ENCODE measurements around the gene MGLL. TPM values are rescaled to one million over a fixed set of nuclear protein-coding genes. Genes with fewer than 3 reads are reported as not detected.
A peak's percentile ranks its signal among the peaks of the same experiment; 100 is the strongest.

Gene MGLL
- polyA plus RNA-seq, 1 experiment = 108 TPM

DNA sequence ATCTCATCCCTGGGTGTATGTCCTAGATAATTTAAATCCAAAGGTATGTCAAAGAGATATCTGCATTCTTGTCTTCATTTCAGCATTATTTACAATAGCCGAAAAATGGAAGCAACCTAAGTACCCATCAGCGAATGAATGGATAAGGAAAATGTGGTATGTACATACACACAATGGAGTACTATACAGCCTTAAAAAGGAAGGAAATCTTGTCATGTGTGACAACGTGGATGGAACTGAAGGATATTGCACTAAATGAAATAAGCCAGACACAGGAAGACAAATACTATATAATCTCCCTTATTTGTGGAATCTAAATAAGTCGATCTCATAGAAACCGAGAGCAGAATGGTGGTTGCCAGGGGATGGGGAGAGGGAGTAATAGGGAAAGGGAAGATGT lies 16.8 kb upstream of the MGLL start:
- Histone ChIP-seq H3K4me3 (ENCODE audit: low read depth, low read length) (no peak overlapping the region), H3K36me3 (ENCODE audit: control insufficient read depth, insufficient read depth, low read length) (no peaks in the 10 kb centered on the region), H3K27me3 (ENCODE audit: control insufficient read depth, insufficient read depth, low read length) (no peaks in the 10 kb centered on the region; the same call in 1 of the 2 replicates)
- DNase-seq (ENCODE audit: low read depth) = no peak
- CTCF ChIA-PET = interaction anchor here (1.7 kb wide), 1 partner anchor 10 kb away, joined by 4 read pairs; no protein-coding TSS in a partner anchor
- TF ChIP-seq, protein P1, sequence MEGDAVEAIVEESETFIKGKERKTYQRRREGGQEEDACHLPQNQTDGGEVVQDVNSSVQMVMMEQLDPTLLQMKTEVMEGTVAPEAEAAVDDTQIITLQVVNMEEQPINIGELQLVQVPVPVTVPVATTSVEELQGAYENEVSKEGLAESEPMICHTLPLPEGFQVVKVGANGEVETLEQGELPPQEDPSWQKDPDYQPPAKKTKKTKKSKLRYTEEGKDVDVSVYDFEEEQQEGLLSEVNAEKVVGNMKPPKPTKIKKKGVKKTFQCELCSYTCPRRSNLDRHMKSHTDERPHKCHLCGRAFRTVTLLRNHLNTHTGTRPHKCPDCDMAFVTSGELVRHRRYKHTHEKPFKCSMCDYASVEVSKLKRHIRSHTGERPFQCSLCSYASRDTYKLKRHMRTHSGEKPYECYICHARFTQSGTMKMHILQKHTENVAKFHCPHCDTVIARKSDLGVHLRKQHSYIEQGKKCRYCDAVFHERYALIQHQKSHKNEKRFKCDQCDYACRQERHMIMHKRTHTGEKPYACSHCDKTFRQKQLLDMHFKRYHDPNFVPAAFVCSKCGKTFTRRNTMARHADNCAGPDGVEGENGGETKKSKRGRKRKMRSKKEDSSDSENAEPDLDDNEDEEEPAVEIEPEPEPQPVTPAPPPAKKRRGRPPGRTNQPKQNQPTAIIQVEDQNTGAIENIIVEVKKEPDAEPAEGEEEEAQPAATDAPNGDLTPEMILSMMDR (IDR thresholded peaks at IDR 0.05; ENCODE audit: insufficient read depth, low read depth, low read length) = no peak
- POLR2A ChIA-PET = no interaction called here

DNA sequence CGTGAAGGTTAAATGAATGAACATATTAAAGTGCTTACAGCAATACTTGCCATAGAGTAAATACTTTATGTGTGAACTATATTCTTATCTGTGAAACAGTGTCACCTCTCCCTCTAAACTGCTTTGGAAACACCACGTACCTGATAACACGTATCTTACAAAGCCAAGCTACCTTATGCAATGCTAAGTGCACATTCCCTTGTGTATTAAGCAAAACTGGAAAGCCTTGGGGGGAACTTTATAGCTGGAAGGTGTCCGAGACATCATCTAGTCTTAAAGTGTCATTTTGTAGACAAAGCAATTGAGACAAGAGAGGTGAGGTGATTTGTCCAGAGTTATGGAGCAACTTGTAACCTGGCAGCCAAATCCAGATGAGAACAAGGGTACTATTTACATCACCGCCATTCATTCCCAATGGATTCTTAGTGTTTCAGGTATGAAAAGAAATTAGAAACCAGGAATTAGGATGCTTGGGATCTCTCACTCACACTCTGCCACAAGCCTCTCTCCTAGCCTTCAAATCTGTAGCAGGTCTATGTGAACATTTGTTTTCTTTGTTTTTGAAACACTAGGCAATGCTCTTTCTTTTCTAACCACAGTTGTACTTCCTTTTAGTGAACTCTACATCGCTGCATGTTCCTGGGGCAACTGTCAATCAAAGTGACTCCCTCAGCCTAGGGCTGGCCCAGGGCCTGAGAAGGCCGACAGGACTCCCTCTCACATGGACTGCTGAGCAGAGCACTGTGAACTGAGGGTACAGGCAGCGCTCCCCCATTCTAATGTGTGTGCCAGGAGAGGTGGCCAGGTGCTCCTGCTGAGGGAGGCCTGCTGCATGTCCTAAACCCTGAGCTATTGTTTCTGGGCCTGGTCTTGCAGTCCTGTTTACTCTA lies 13.9 kb upstream of the MGLL start:
- no peaks in the 10 kb centered on the region for H3K36me3 ChIP-seq (ENCODE audit: control insufficient read depth, insufficient read depth, low read length)
- no peak overlapping the region for H3K4me3 ChIP-seq (ENCODE audit: low read depth, low read length)
- CTCF ChIA-PET = interaction anchor here (0.6 to 1.4 kb wide), 2 partner anchors 11 to 185 kb away, joined by 3 read pairs; no protein-coding TSS in a partner anchor
- TF ChIP-seq, protein P1 (IDR thresholded peaks at IDR 0.05; ENCODE audit: insufficient read depth, low read depth, low read length) = no peak
- no peaks in the 10 kb centered on the region for H3K27me3 ChIP-seq (ENCODE audit: control insufficient read depth, insufficient read depth, low read length)
- no peak for DNase-seq (ENCODE audit: low read depth)
- POLR2A ChIA-PET = no interaction called here

DNA sequence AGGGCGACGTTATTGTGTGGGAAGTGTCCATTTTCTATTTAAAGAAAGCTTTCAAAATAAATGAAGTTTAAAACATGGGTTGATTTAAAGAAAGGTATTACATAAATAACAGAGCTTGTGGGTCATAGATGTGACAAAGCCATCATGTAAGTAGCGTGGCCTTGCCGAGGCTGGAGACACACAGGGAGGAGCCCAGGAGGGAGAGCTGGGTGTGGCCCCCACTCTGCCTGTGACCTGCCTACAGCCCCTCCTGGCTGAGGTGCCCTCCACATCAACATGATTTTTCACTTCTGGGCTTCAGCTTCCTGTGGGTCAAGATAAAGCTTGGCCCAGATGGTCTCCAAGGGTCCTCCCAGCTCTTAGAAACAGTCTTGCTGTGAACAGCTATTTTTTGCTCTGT lies 12.5 kb upstream of the MGLL start:
- Histone ChIP-seq H3K4me3 (ENCODE audit: low read depth, low read length) (no peak overlapping the region), H3K27me3 (ENCODE audit: control insufficient read depth, insufficient read depth, low read length) (no peaks in the 10 kb centered on the region), H3K36me3 (ENCODE audit: control insufficient read depth, insufficient read depth, low read length) (no peaks in the 10 kb centered on the region)
- TF ChIP-seq, protein P1 (IDR thresholded peaks at IDR 0.05; ENCODE audit: insufficient read depth, low read depth, low read length) = no peak
- ChIA-PET POLR2A (no interaction called here), CTCF (interaction anchor here (1.6 kb wide), 2 partner anchors 13 to 183 kb away, joined by 4 read pairs; no protein-coding TSS in a partner anchor)
- DNase-seq (ENCODE audit: low read depth) = no peak

DNA sequence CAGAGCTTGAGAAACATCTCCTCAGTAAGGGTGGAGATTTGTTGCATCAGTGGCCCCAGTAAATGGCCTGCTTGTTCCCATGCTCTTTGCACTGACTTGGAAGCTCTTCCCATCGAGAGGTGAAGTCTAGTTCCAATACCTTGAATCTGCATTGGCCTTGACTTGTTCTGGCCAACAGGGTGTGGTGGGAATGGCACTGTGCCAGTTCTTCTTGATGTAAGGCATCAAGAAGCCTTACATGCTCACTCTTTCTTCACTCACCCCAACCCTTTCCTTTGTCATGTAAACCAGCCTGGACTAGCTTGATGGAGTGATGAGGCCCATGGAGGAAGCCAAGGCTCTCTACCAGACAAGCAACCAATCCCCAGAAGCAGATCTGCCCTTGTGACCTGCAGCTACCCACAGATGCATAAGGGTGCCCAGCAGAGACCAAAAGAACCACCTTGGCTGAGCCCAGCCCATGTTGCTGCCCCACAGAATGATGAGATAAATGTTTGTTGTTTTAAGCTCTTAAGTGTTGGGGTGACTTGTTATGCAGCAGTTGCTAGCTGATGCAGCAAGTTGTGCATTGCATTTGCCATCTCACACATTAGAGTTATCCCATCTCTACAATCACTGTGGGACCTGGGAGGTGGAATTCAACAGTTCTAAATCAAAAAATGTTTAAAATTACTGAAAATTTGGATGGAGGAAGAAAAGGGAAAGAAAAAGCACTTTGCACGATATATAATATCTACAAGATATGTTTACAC lies 11.1 kb upstream of the MGLL start:
- POLR2A ChIA-PET = no interaction called here
- TF ChIP-seq, protein P1 (IDR thresholded peaks at IDR 0.05; ENCODE audit: insufficient read depth, low read depth, low read length) = no peak
- H3K4me3 ChIP-seq (ENCODE audit: low read depth, low read length) = no peak overlapping the region
- H3K27me3 ChIP-seq (ENCODE audit: control insufficient read depth, insufficient read depth, low read length) = no peaks in the 10 kb centered on the region
- CTCF ChIA-PET = interaction anchor here (1.6 to 2.9 kb wide), 4 partner anchors 11 to 182 kb away, joined by 4 to 19 read pairs (median 10); no protein-coding TSS in a partner anchor
- no peak for DNase-seq (ENCODE audit: low read depth)
- H3K36me3 ChIP-seq (ENCODE audit: control insufficient read depth, insufficient read depth, low read length) = no peaks in the 10 kb centered on the region

DNA sequence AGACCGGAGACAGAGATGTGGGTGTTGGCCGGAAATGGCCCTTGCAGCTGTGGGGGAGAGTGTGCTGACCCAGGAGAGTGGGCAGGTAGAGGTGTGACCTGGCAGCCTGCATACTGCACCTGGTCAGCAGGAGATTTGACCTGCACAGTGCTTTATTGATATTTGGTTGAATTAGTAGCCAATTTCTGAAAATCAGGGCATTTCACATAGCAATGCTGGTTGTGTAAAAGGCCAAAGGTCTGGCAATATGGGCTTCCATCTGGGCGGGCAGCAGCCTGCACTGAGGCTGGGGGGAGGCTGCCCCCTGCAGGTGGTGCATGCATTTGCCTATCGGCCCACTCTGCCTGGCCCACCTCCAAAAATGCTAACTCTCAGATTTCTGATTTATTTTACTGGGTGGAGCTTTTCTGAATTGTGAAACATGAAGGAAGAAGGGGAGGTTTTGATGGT lies 9.4 kb upstream of the MGLL start:
- POLR2A ChIA-PET = no interaction called here

More for the DNA sequence above, 9.4 kb upstream of the MGLL start:
- no peak for DNase-seq (ENCODE audit: low read depth)
- TF ChIP-seq, protein P1 (IDR thresholded peaks at IDR 0.05; ENCODE audit: insufficient read depth, low read depth, low read length) = peak; percentile 72
- no peak overlapping the region for H3K4me3 ChIP-seq (ENCODE audit: low read depth, low read length)
- H3K27me3 ChIP-seq (ENCODE audit: control insufficient read depth, insufficient read depth, low read length) = no peaks in the 10 kb centered on the region
- CTCF ChIA-PET = interaction anchor here (0.8 to 2.9 kb wide), 9 partner anchors 13 to 257 kb away, joined by 3 to 19 read pairs (median 5); no protein-coding TSS in a partner anchor
- no peaks in the 10 kb centered on the region for H3K36me3 ChIP-seq (ENCODE audit: control insufficient read depth, insufficient read depth, low read length)

Measured in BJ (cell line).